ENCODE data around the gene RTP5. TPM values are rescaled to one million over a fixed set of nuclear protein-coding genes. Genes with fewer than 3 reads are reported as not detected.

The RTP5 gene
- total RNA-seq, 1 experiment from 2014 or later: not detected

- no peaks in the 10 kb centered on the region for H3K79me2 ChIP-seq (ENCODE audit: insufficient read depth, low read length)
- WGBS (ENCODE audit: extremely low coverage, insufficient read length, low lambda C conversion rate): no CpG with 5 or more reads among the region's 15 CpGs
- H3K27ac Mint-ChIP-seq: no peak overlapping the region
Measured at GRCh38 chr2:241872313-241872642, 2.7 kb downstream of the RTP5 start.

More at GRCh38 chr2:241872313-241872642, 2.7 kb downstream of the RTP5 start:
- peaks cover 9% of the 10 kb centered on the region for H3K27me3 Mint-ChIP-seq (ENCODE audit: low read depth)
- H3K23ac ChIP-seq (ENCODE audit: insufficient read length, low read depth, low read length): no peak overlapping the region
- H4K20me1 ChIP-seq (ENCODE audit: control insufficient read depth, insufficient read depth, insufficient read length): no peaks in the 10 kb centered on the region
- H3T11ph ChIP-seq (ENCODE audit: low read length): no peak overlapping the region
- no peak overlapping the region for H3K4me3 Mint-ChIP-seq
- no peak overlapping the region for H4K8ac ChIP-seq (replicated peaks; ENCODE audit: insufficient read length, low read depth, low read length)
- no peak overlapping the region for H2AFZ ChIP-seq (ENCODE audit: low read length)
- H3K18ac ChIP-seq (ENCODE audit: insufficient read length, low read depth, low read length): no peak overlapping the region
- H3K4me2 ChIP-seq (ENCODE audit: insufficient read depth, insufficient read length, low read length): no peak overlapping the region
- H3K56ac ChIP-seq (ENCODE audit: insufficient read length, low read depth, low read length): no peak overlapping the region
- H3K23me2 ChIP-seq (ENCODE audit: insufficient read length, low read depth, low read length, poor library complexity, severe bottlenecking): no peaks in the 10 kb centered on the region
- H3K79me1 ChIP-seq (ENCODE audit: insufficient read depth, low read depth, low read length, poor library complexity, severe bottlenecking): no peaks in the 10 kb centered on the region
- H3K9ac ChIP-seq (ENCODE audit: extremely low read depth, insufficient read length, low read length): no peak overlapping the region
- H3K4ac ChIP-seq (ENCODE audit: low read depth, low read length): no peak overlapping the region
- TF ChIP-seq, protein P1, sequence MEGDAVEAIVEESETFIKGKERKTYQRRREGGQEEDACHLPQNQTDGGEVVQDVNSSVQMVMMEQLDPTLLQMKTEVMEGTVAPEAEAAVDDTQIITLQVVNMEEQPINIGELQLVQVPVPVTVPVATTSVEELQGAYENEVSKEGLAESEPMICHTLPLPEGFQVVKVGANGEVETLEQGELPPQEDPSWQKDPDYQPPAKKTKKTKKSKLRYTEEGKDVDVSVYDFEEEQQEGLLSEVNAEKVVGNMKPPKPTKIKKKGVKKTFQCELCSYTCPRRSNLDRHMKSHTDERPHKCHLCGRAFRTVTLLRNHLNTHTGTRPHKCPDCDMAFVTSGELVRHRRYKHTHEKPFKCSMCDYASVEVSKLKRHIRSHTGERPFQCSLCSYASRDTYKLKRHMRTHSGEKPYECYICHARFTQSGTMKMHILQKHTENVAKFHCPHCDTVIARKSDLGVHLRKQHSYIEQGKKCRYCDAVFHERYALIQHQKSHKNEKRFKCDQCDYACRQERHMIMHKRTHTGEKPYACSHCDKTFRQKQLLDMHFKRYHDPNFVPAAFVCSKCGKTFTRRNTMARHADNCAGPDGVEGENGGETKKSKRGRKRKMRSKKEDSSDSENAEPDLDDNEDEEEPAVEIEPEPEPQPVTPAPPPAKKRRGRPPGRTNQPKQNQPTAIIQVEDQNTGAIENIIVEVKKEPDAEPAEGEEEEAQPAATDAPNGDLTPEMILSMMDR (conservative IDR thresholded peaks at IDR 0.05): no peak
- peaks cover 15 to 18% of the 10 kb centered on the region in 2 experiments for H3K9me3 Mint-ChIP-seq
- H2BK12ac ChIP-seq (ENCODE audit: insufficient read length, low read depth, low read length): no peak overlapping the region
- no peak overlapping the region for H2BK15ac ChIP-seq (ENCODE audit: low read depth, low read length)
- peaks cover 0 to 6% of the 10 kb centered on the region in 2 experiments; a peak in 2 of 4 replicates for H3K4me1 Mint-ChIP-seq
- peaks cover 0 to 7% (median 4%) of the 10 kb centered on the region in 3 experiments; a peak in 4 of 7 replicates for H3K36me3 Mint-ChIP-seq (ENCODE audit: insufficient read depth in 1 of 3, low read depth in 3 of 3)
- DNase-seq: no peak
- no peak overlapping the region for H2AK5ac ChIP-seq (ENCODE audit: insufficient read length, low read length)
- no peak overlapping the region for H2BK120ac ChIP-seq (ENCODE audit: low read depth, low read length, poor library complexity, severe bottlenecking)
- H3K27ac ChIP-seq (ENCODE audit: insufficient read length, low read depth, low read length): no peak overlapping the region
- H3K9me3 ChIP-seq (ENCODE audit: control insufficient read depth, low read depth, low read length): no peaks in the 10 kb centered on the region
- no peak overlapping the region for H4K91ac ChIP-seq (ENCODE audit: insufficient read length, low read depth, low read length)
- H3K4me1 ChIP-seq (ENCODE audit: insufficient read depth, low read length): no peaks in the 10 kb centered on the region
- H4K5ac ChIP-seq (ENCODE audit: insufficient read length, low read depth, low read length): no peak overlapping the region
- no peak overlapping the region for H2BK20ac ChIP-seq (ENCODE audit: low read depth, low read length, poor library complexity, severe bottlenecking)
- H3K14ac ChIP-seq (ENCODE audit: insufficient read depth, low read length): no peak overlapping the region
- H2BK5ac ChIP-seq (ENCODE audit: insufficient read length, low read length): no peak overlapping the region
- H3K27me3 ChIP-seq (ENCODE audit: insufficient read depth, low read length): no peaks in the 10 kb centered on the region

All from H9 (cell line).